Measurements from ENCODE around the gene CDH13. TPM values are rescaled to one million over a fixed set of nuclear protein-coding genes. Genes with fewer than 3 reads are reported as not detected.
A peak's percentile ranks its signal among the peaks of the same experiment; 100 is the strongest.

CDH13 gene
- total RNA-seq, 1 donor from 2014 or later: 161 TPM

DNA sequence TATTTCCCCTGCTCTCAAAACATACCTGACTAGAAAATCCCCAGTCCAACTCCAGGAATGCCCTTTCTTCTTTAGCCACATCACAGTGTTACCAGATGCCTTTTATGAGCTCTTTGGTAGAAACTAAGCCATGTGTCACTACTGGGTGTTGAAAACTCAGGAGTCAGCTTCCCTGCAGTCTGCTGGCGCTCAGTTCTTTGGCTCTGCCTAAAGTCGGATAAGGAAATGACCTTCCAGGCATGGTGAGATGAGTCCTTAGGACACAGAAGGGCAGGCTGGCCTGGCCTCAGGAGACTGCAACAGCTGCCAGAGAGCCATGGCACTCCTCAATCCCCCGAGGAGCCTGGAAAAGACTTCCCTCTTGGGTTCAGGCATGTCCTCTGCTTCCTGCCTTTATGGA, 89.1 kb downstream of the CDH13 start:
- intact Hi-C loops (cut with micrococcal nuclease): no loop called here

DNA sequence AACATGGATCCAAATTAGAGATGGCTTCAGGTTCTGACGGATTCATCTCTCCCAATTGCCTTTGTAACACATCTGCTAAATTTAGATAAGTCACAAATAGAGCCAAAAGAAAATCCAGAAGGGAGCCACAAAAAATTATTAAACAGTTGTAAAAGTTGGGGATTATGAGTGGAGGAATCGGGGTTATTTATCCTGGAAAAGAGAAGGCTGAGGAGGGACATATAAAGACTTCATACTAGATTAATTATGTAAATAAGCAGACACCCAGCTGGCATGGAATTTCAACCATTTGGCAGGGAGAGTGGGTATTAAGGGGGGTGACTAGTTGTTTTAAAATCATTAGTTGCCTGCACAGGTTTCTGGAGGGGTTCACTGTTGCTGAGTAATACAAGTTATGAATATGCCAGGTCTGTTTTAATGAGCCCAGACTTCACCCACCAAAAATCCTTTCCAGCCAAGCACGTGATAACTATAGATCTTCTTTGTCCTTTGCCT, 89.6 kb downstream of the CDH13 start:
- no peaks in the 10 kb centered on the region for H3K9me3 ChIP-seq (replicated peaks)
- peaks cover 50% of the 10 kb centered on the region for H3K4me1 ChIP-seq
- no peak for DNase-seq
- no peaks in the 10 kb centered on the region for H3K36me3 ChIP-seq
- no peaks in the 10 kb centered on the region for H3K27me3 ChIP-seq (ENCODE audit: low read depth)
- H3K27ac ChIP-seq (replicated peaks): peak overlapping the region; percentile 89
- TF ChIP-seq, protein P1, sequence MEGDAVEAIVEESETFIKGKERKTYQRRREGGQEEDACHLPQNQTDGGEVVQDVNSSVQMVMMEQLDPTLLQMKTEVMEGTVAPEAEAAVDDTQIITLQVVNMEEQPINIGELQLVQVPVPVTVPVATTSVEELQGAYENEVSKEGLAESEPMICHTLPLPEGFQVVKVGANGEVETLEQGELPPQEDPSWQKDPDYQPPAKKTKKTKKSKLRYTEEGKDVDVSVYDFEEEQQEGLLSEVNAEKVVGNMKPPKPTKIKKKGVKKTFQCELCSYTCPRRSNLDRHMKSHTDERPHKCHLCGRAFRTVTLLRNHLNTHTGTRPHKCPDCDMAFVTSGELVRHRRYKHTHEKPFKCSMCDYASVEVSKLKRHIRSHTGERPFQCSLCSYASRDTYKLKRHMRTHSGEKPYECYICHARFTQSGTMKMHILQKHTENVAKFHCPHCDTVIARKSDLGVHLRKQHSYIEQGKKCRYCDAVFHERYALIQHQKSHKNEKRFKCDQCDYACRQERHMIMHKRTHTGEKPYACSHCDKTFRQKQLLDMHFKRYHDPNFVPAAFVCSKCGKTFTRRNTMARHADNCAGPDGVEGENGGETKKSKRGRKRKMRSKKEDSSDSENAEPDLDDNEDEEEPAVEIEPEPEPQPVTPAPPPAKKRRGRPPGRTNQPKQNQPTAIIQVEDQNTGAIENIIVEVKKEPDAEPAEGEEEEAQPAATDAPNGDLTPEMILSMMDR (IDR thresholded peaks at IDR 0.05; ENCODE audit: borderline replicate concordance): no peak
- no peak overlapping the region for H3K4me3 ChIP-seq
- intact Hi-C loops (cut with micrococcal nuclease): no loop called here

More for the DNA sequence above, 89.1 kb downstream of the CDH13 start:
- Histone ChIP-seq H3K4me3 (peak overlapping the region; percentile 49), H3K36me3 (no peaks in the 10 kb centered on the region), H3K27ac (replicated peaks) (peak overlapping the region; percentile 89), H3K9me3 (replicated peaks) (no peaks in the 10 kb centered on the region), H3K4me1 (peaks cover 55% of the 10 kb centered on the region), H3K27me3 (ENCODE audit: low read depth) (no peaks in the 10 kb centered on the region)
- DNase-seq: peak; percentile 60
- TF ChIP-seq, protein P1 (IDR thresholded peaks at IDR 0.05; ENCODE audit: borderline replicate concordance): no peak

DNA sequence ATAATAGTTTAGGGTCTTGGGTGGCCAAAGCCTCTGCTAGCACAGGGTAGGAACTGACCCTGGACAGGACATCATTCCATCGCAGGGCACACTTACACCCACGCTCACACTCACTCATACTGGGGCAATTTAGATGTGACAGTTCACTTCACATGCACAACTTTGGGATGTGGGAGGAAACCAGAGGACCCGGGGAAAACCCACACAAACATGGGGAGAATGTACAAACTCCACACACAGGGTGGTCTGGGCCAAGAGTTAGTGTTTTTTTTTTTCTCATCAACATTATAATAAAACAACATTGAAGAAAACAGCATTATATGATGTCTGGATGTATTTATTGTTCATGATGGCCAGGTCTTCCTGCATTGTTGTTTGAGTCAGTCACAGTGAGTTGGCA, 93.6 kb downstream of the CDH13 start:
- DNase-seq: no peak
- no peaks in the 10 kb centered on the region for H3K9me3 ChIP-seq (replicated peaks)
- no peak overlapping the region for H3K27ac ChIP-seq (replicated peaks)
- TF ChIP-seq, protein P1 (IDR thresholded peaks at IDR 0.05; ENCODE audit: borderline replicate concordance): no peak
- no peaks in the 10 kb centered on the region for H3K27me3 ChIP-seq (ENCODE audit: low read depth)
- peaks cover 17% of the 10 kb centered on the region for H3K4me1 ChIP-seq
- H3K4me3 ChIP-seq: no peak overlapping the region
- intact Hi-C loops (cut with micrococcal nuclease): no loop called here
- H3K36me3 ChIP-seq: peaks cover 2% of the 10 kb centered on the region

DNA sequence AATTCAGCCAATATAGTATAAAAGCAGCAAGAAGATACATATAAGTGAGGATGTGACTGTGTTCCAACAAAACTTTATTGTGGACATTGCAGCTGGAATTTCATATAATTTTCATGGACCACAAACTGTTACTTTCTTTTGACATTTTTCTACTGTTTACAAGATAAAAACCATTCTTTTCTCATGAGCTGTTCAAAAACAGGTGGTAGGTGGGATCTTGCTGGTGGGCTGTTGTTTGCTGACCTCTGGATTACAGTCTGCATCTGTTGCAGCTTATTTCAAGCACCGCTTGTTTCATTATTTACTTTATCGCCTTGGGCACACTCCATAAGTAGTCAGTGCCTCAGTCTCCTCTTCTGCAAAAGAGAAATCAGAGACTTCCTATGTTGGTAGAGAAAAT, 99.5 kb downstream of the CDH13 start:
- Histone ChIP-seq H3K4me1 (peaks cover 9% of the 10 kb centered on the region), H3K27ac (replicated peaks) (no peak overlapping the region), H3K4me3 (no peak overlapping the region), H3K27me3 (ENCODE audit: low read depth) (no peaks in the 10 kb centered on the region), H3K9me3 (replicated peaks) (peaks cover 20% of the 10 kb centered on the region), H3K36me3 (peaks cover 12% of the 10 kb centered on the region)
- TF ChIP-seq, protein P1 (IDR thresholded peaks at IDR 0.05; ENCODE audit: borderline replicate concordance): no peak
- intact Hi-C loops (cut with micrococcal nuclease): no loop called here
- no peak for DNase-seq

DNA sequence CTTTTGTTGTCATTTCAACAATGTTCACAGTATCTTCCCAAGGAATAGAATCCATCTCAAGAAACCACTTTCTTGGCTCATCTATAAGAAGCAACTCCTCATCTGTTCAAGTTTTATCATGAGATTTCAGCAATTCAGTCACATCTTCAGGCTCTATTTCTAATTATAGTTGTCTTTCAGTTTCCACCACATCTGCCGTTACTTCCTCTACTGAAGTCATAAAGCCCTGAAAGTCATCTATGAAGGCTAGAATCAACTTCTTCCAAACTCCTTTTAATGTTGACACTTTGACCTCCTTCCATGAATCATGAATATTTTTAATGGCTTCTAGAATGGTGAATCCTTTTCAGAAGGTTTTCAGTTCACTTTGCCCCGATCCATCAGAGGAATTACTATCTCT, 102.1 kb downstream of the CDH13 start:
- TF ChIP-seq, protein P1 (IDR thresholded peaks at IDR 0.05; ENCODE audit: borderline replicate concordance): no peak

More for the DNA sequence above, 102.1 kb downstream of the CDH13 start:
- Histone ChIP-seq H3K27me3 (ENCODE audit: low read depth) (no peaks in the 10 kb centered on the region), H3K9me3 (replicated peaks) (peaks cover 20% of the 10 kb centered on the region), H3K27ac (replicated peaks) (no peak overlapping the region), H3K36me3 (peaks cover 10% of the 10 kb centered on the region), H3K4me1 (peaks cover 33% of the 10 kb centered on the region), H3K4me3 (no peak overlapping the region)
- DNase-seq: no peak
- intact Hi-C loops (cut with micrococcal nuclease): no loop called here

All from left ventricle myocardium inferior (tissue), 1 donor.